ENCODE data around the gene ZNF791. TPM values are rescaled to one million over a fixed set of nuclear protein-coding genes. Genes with fewer than 3 reads are reported as not detected.
A peak's percentile ranks its signal among the peaks of the same experiment; 100 is the strongest.

Gene ZNF791
- total RNA-seq, 1 experiment from 2014 or later = 26.0 TPM

- ChIA-PET CTCF (no interaction called here), POLR2A (ENCODE audit: low non-redundant PET) (no interaction called here)
- intact Hi-C loops (cut with micrococcal nuclease; ENCODE audit: unreplicated experiment) = no loop called here
- BruUV-seq (replicated peaks) = no TSS peak
- Histone ChIP-seq H3K4me1 (ENCODE audit: insufficient read depth, low read length, poor library complexity, severe bottlenecking) (peaks cover 14% of the 10 kb centered on the region), H3K36me3 (ENCODE audit: insufficient read depth, low read length, poor library complexity, severe bottlenecking) (peaks cover 8% of the 10 kb centered on the region), H3K4me3 (ENCODE audit: low read depth, low read length, poor library complexity, severe bottlenecking) (no peak overlapping the region), H3K27me3 (replicated peaks; ENCODE audit: insufficient read depth, low read depth, low read length, poor library complexity) (no peaks in the 10 kb centered on the region), H3K9me3 (ENCODE audit: low read depth, low read length, poor library complexity, severe bottlenecking) (no peaks in the 10 kb centered on the region), H3K27ac (ENCODE audit: low read depth, low read length, poor library complexity, severe bottlenecking) (no peak overlapping the region)
- DNase-seq (ENCODE audit: low spot score) = no peak
- TF ChIP-seq EZH2 (IDR thresholded peaks at IDR 0.05; ENCODE audit: borderline replicate concordance, low read depth, low read length, poor library complexity, severe bottlenecking) (no peak), CTCF (conservative IDR thresholded peaks at IDR 0.05; ENCODE audit: low read depth, low read length) (no peak)
Observed at GRCh38 chr19:12665281-12665573, 54.5 kb downstream of the ZNF791 start.

- Histone ChIP-seq H3K27me3 (replicated peaks; ENCODE audit: insufficient read depth, low read depth, low read length, poor library complexity) (no peaks in the 10 kb centered on the region), H3K4me1 (ENCODE audit: insufficient read depth, low read length, poor library complexity, severe bottlenecking) (peaks cover 18% of the 10 kb centered on the region), H3K9me3 (ENCODE audit: low read depth, low read length, poor library complexity, severe bottlenecking) (no peaks in the 10 kb centered on the region), H3K36me3 (ENCODE audit: insufficient read depth, low read length, poor library complexity, severe bottlenecking) (peaks cover 8% of the 10 kb centered on the region), H3K4me3 (ENCODE audit: low read depth, low read length, poor library complexity, severe bottlenecking) (peak overlapping the region; percentile 69), H3K27ac (ENCODE audit: low read depth, low read length, poor library complexity, severe bottlenecking) (peak overlapping the region; percentile 40)
- BruUV-seq (replicated peaks) = TSS peak; percentile 30
- ChIA-PET CTCF (interaction anchor here (0.5 to 0.8 kb wide), 3 partner anchors 13 to 101 kb away, joined by 3 to 4 read pairs (median 3); no protein-coding TSS in a partner anchor), POLR2A (ENCODE audit: low non-redundant PET) (interaction anchor here (0.6 kb wide), 1 partner anchor 18 kb away, joined by 5 read pairs; no protein-coding TSS in a partner anchor)
- TF ChIP-seq CTCF (conservative IDR thresholded peaks at IDR 0.05; ENCODE audit: low read depth, low read length) = no peak
- TF ChIP-seq EZH2 (IDR thresholded peaks at IDR 0.05; ENCODE audit: borderline replicate concordance, low read depth, low read length, poor library complexity, severe bottlenecking) = no peak
- intact Hi-C loops (cut with micrococcal nuclease; ENCODE audit: unreplicated experiment) = no loop called here
- no peak for DNase-seq (ENCODE audit: low spot score)
Observed at GRCh38 chr19:12665671-12666264, 55.0 kb downstream of the ZNF791 start.

- BruUV-seq (replicated peaks) = no TSS peak
- Histone ChIP-seq H3K27ac (ENCODE audit: low read depth, low read length, poor library complexity, severe bottlenecking) (peak within 1 kb of the TSS; percentile 78), H3K4me1 (ENCODE audit: insufficient read depth, low read length, poor library complexity, severe bottlenecking) (peaks cover 18% of the 10 kb centered on the region), H3K27me3 (replicated peaks; ENCODE audit: insufficient read depth, low read depth, low read length, poor library complexity) (no peaks in the 10 kb centered on the region), H3K4me3 (ENCODE audit: low read depth, low read length, poor library complexity, severe bottlenecking) (peak within 1 kb of the TSS; percentile 69), H3K36me3 (ENCODE audit: insufficient read depth, low read length, poor library complexity, severe bottlenecking) (peaks cover 4% of the 10 kb centered on the region), H3K9me3 (ENCODE audit: low read depth, low read length, poor library complexity, severe bottlenecking) (no peaks in the 10 kb centered on the region)
- TF ChIP-seq EZH2 (IDR thresholded peaks at IDR 0.05; ENCODE audit: borderline replicate concordance, low read depth, low read length, poor library complexity, severe bottlenecking) (no peak), CTCF (conservative IDR thresholded peaks at IDR 0.05; ENCODE audit: low read depth, low read length) (no peak)
- ChIA-PET CTCF (interaction anchor here (0.6 to 0.8 kb wide), 2 partner anchors 12 to 27 kb away, joined by 3 to 4 read pairs; no protein-coding TSS in a partner anchor), POLR2A (ENCODE audit: low non-redundant PET) (interaction anchor here (0.6 kb wide), 1 partner anchor 18 kb away, joined by 5 read pairs; no protein-coding TSS in a partner anchor)
- intact Hi-C loops (cut with micrococcal nuclease; ENCODE audit: unreplicated experiment) = no loop called here
- peak; percentile 90 for DNase-seq (ENCODE audit: low spot score)
Observed at GRCh38 chr19:12666265-12667048, 55.7 kb downstream of the ZNF791 start, which contains the start of the genes MAN2B1 and WDR83. MAN2B1 (minus strand) TSS chr19:12666742; CDS start chr19:12666701, 41 bp downstream. WDR83 (plus strand) TSS chr19:12666807; CDS start chr19:12669791, 2,984 bp downstream.

Data from A673 (cell line).